IPS-NIHi11 (cell line): ENCODE measurements around the gene TMEM245.
"Not testable (repeated sequence)": the region's sequence is repeated elsewhere in the genome, so short reads cannot be mapped to it uniquely, and the experiment has no call there.

Experiments
- DNase-seq: peaks from one replicate; pipeline ENCODE4 v3.0.0; 2012; ENCODE audit warnings: mixed read lengths, low spot score

The TMEM245 gene

GRCh38 chr9:109063760-109064159 is 56.0 kb downstream of the TMEM245 start:
- DNase-seq: no peak

GRCh38 chr9:109062543-109062942 is 57.2 kb downstream of the TMEM245 start:
- no peak for DNase-seq

GRCh38 chr9:109060191-109060590 is 59.6 kb downstream of the TMEM245 start:
- DNase-seq: no peak

GRCh38 chr9:109053121-109053520 is 66.6 kb downstream of the TMEM245 start:
- not testable (repeated sequence) for DNase-seq

- DNase-seq: no peak
Observed at GRCh38 chr9:109052416-109052815, 67.3 kb downstream of the TMEM245 start.

- DNase-seq: no peak
Observed at GRCh38 chr9:109051733-109052132, 68.0 kb downstream of the TMEM245 start.

- DNase-seq: no peak
Observed at GRCh38 chr9:109050444-109050843, 69.3 kb downstream of the TMEM245 start.

- DNase-seq: no peak
Observed at GRCh38 chr9:109048822-109049221, 70.9 kb downstream of the TMEM245 start.

GRCh38 chr9:109047259-109047658 is 72.5 kb downstream of the TMEM245 start:
- no peak for DNase-seq

- no peak for DNase-seq
Observed at GRCh38 chr9:109046346-109046745, 73.4 kb downstream of the TMEM245 start.

- no peak for DNase-seq
Observed at GRCh38 chr9:109043578-109043977, 76.2 kb downstream of the TMEM245 start.

GRCh38 chr9:109040571-109040970 is 79.2 kb downstream of the TMEM245 start:
- no peak for DNase-seq

GRCh38 chr9:109039539-109039938 is 80.2 kb downstream of the TMEM245 start:
- DNase-seq: no peak

GRCh38 chr9:109037946-109038715 is 81.6 kb downstream of the TMEM245 start:
- no peak for DNase-seq

GRCh38 chr9:109036744-109037680 is 82.7 kb downstream of the TMEM245 start:
- no peak for DNase-seq

GRCh38 chr9:109035684-109036423 is 83.9 kb downstream of the TMEM245 start:
- DNase-seq: no peak

- no peak for DNase-seq
Observed at GRCh38 chr9:109033941-109034700, 85.6 kb downstream of the TMEM245 start.

GRCh38 chr9:109031241-109031640 is 88.5 kb downstream of the TMEM245 start:
- no peak for DNase-seq

- DNase-seq: no peak
Observed at GRCh38 chr9:109030426-109030825, 89.3 kb downstream of the TMEM245 start.

- DNase-seq: no peak
Observed at GRCh38 chr9:109028457-109028856, 91.3 kb downstream of the TMEM245 start.

GRCh38 chr9:109027176-109027575 is 92.6 kb downstream of the TMEM245 start:
- no peak for DNase-seq

GRCh38 chr9:109026306-109026705 is 93.4 kb downstream of the TMEM245 start:
- no peak for DNase-seq
